ENCODE results near the gene HOXB4. TPM values are rescaled to one million over a fixed set of nuclear protein-coding genes. Genes with fewer than 3 reads are reported as not detected.

The HOXB4 gene
- total and polyA plus RNA-seq, 10 of the 15 experiments (the other 5 are each of a cell fraction or from before 2014, with no cell fraction given): 0.35 to 5.8 (median 3.0) TPM

DNA sequence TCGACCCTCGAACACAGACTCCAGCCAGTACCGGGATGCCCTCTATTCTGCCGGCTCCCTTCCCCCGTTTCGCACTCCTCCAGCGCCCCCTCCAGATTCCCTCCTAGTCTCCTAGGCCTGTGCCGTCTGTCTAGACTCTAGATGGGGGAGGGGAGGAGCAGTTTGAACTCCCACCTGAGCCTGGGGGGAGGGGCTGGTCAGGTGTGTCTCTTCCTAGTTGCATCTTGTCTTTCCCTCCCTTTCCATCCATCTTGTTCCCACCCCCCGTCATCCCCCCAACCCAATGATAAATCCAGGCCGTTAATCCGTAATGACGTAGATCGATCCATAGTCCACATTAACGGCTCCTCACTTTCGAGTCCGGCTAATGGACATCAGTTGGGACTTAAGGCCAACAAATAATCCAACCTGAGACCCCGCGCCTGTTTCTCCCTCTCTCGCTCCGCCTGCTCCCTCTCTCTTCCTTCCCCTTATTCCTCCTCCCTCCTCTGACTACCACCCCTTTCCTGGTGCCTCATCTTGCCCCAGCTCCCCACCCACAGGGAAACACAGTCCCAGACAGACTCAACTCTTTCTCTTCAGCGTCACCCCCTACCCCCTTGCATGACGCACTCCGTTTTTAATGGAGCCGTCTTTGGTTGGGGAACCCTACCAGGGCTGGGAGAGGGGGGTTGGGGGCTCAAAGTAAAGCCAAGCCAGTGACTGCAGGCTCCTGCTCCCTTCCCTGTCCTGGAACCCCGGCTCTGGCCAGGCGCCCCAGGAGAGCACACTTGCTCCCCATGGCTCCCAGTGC is 18.8 kb upstream of the HOXB4 start (continued):
- TF ChIP-seq, protein P1, sequence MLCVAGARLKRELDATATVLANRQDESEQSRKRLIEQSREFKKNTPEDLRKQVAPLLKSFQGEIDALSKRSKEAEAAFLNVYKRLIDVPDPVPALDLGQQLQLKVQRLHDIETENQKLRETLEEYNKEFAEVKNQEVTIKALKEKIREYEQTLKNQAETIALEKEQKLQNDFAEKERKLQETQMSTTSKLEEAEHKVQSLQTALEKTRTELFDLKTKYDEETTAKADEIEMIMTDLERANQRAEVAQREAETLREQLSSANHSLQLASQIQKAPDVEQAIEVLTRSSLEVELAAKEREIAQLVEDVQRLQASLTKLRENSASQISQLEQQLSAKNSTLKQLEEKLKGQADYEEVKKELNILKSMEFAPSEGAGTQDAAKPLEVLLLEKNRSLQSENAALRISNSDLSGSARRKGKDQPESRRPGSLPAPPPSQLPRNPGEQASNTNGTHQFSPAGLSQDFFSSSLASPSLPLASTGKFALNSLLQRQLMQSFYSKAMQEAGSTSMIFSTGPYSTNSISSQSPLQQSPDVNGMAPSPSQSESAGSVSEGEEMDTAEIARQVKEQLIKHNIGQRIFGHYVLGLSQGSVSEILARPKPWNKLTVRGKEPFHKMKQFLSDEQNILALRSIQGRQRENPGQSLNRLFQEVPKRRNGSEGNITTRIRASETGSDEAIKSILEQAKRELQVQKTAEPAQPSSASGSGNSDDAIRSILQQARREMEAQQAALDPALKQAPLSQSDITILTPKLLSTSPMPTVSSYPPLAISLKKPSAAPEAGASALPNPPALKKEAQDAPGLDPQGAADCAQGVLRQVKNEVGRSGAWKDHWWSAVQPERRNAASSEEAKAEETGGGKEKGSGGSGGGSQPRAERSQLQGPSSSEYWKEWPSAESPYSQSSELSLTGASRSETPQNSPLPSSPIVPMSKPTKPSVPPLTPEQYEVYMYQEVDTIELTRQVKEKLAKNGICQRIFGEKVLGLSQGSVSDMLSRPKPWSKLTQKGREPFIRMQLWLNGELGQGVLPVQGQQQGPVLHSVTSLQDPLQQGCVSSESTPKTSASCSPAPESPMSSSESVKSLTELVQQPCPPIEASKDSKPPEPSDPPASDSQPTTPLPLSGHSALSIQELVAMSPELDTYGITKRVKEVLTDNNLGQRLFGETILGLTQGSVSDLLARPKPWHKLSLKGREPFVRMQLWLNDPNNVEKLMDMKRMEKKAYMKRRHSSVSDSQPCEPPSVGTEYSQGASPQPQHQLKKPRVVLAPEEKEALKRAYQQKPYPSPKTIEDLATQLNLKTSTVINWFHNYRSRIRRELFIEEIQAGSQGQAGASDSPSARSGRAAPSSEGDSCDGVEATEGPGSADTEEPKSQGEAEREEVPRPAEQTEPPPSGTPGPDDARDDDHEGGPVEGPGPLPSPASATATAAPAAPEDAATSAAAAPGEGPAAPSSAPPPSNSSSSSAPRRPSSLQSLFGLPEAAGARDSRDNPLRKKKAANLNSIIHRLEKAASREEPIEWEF (IDR thresholded peaks at IDR 0.05; ENCODE audit: insufficient replicate concordance, low read depth, low read length): no peak
- TF ChIP-seq SMARCA5 (IDR thresholded peaks at IDR 0.05): no peak
- TF ChIP-seq NFXL1 (IDR thresholded peaks at IDR 0.05; ENCODE audit: borderline replicate concordance): no peak
- no peak for TF ChIP-seq MTA2 (IDR thresholded peaks at IDR 0.05; ENCODE audit: low read depth)
- TF ChIP-seq SMAD5 (IDR thresholded peaks at IDR 0.05; ENCODE audit: low read depth): no peak
- no peak for TF ChIP-seq NFYB (IDR thresholded peaks at IDR 0.05; ENCODE audit: insufficient read depth, low read depth, low read length)
- TF ChIP-seq, protein P2, sequence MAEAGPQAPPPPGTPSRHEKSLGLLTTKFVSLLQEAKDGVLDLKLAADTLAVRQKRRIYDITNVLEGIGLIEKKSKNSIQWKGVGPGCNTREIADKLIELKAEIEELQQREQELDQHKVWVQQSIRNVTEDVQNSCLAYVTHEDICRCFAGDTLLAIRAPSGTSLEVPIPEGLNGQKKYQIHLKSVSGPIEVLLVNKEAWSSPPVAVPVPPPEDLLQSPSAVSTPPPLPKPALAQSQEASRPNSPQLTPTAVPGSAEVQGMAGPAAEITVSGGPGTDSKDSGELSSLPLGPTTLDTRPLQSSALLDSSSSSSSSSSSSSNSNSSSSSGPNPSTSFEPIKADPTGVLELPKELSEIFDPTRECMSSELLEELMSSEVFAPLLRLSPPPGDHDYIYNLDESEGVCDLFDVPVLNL (IDR thresholded peaks at IDR 0.05; ENCODE audit: low read depth, low read length): no peak
- no peak for TF ChIP-seq SP1 (IDR thresholded peaks at IDR 0.05; ENCODE audit: low read depth, low read length)
- TF ChIP-seq ETV6 (conservative IDR thresholded peaks at IDR 0.05 in 1 of 2, IDR thresholded peaks at IDR 0.05 in 1 of 2; ENCODE audit: borderline replicate concordance in 1 of 2, low read depth in 1 of 2): no peak
- TF ChIP-seq MXI1 (IDR thresholded peaks at IDR 0.05; ENCODE audit: low read depth, low read length): no peak
- TF ChIP-seq SMAD1 (IDR thresholded peaks at IDR 0.05; ENCODE audit: low read depth, partially characterized antibody): no peak
- TF ChIP-seq SREBF1 (IDR thresholded peaks at IDR 0.05; ENCODE audit: low read length): no peak

Measured in GM12878 (cell line).